Colonic mucosa (tissue), 4 donors: ENCODE measurements around the gene BRSK2. TPM values are rescaled to one million over a fixed set of nuclear protein-coding genes. Genes with fewer than 3 reads are reported as not detected.

Source experiments
- DNase-seq: peaks from one replicate; pipeline ENCODE4 v3.0.0-alpha.2; 2020
- H3K27ac ChIP-seq: fragments of 200-600 bp; one replicate; pipeline ENCODE4 v1.8.0; 2021
- H3K27me3 ChIP-seq: fragments of 200-600 bp; one replicate; pipeline ENCODE4 v1.8.0; 2021
- H3K36me3 ChIP-seq: fragments of 200-600 bp; one replicate; pipeline ENCODE4 v1.8.0; 2021
- H3K4me1 ChIP-seq: fragments of 200-600 bp; one replicate; pipeline ENCODE4 v1.8.0; 2021; ENCODE audit warnings: mild to moderate bottlenecking
- H3K4me3 ChIP-seq: fragments of 200-600 bp; one replicate; pipeline ENCODE4 v1.8.0; 2021
- H3K9ac ChIP-seq, 2 donors: one replicate each; pipeline ENCODE4 v1.7.0; 2013; ENCODE audit warnings: control low read depth in 2 of 2, low read depth in 2 of 2, low read length in 2 of 2
- H3K9me3 ChIP-seq: fragments of 200-600 bp; one replicate; pipeline ENCODE4 v1.8.0; 2021
- CTCF ChIP-seq: fragments of 200-600 bp; IDR thresholded peaks from one replicate; pipeline ENCODE4 v1.8.0; 2022; ENCODE audit warnings: antibody characterized with exemption, mild to moderate bottlenecking
- intact Hi-C: fragments of 100-400 bp; cut with DNase I; formaldehyde crosslinking; loops from one replicate; pipeline ENCODE4 v1.14.1; 2022
- total RNA-seq, 2 donors: library from RNA; stranded (reverse); fragmentation: NEBNext Ultra II Directional in 1 of 2; extraction: Animal tissue kit (Norgen Biotek cat#: 25700) in 1 of 2; gene quantifications; one replicate each; pipeline ENCODE4 v1.2.1, GENCODE V29; 2021
- donor health status: healthy.
- donor health status: DM: no; HTN: no; CAD: no.
- donor health status: DM: no; HTN: no; CAD: no.

BRSK2 gene
- total RNA-seq, 2 donors from 2014 or later = 0.52 to 1.2 TPM

- no peak for DNase-seq
- intact Hi-C loops = no loop called here
- Histone ChIP-seq H3K27me3 (peaks cover 22% of the 10 kb centered on the region), H3K27ac (no peak overlapping the region), H3K9me3 (no peaks in the 10 kb centered on the region), H3K9ac (no peak overlapping the region), H3K4me3 (no peak overlapping the region), H3K36me3 (no peaks in the 10 kb centered on the region), H3K4me1 (peaks cover 6% of the 10 kb centered on the region)
- TF ChIP-seq CTCF = no peak
Observed at GRCh38 chr11:1394936-1395772, 5.4 kb downstream of the BRSK2 start.

GRCh38 chr11:1395773-1396374 lies 6.1 kb downstream of the BRSK2 start:
- H3K4me3 ChIP-seq = no peak overlapping the region
- intact Hi-C loops = no loop called here
- H3K27ac ChIP-seq = no peak overlapping the region
- no peak overlapping the region for H3K9ac ChIP-seq
- DNase-seq = no peak
- no peaks in the 10 kb centered on the region for H3K9me3 ChIP-seq
- no peaks in the 10 kb centered on the region for H3K36me3 ChIP-seq
- no peak for TF ChIP-seq CTCF
- peaks cover 5% of the 10 kb centered on the region for H3K4me1 ChIP-seq
- H3K27me3 ChIP-seq = peaks cover 19% of the 10 kb centered on the region

GRCh38 chr11:1396375-1396841 lies 6.7 kb downstream of the BRSK2 start:
- no peak overlapping the region for H3K9ac ChIP-seq
- H3K36me3 ChIP-seq = no peaks in the 10 kb centered on the region
- H3K4me1 ChIP-seq = no peaks in the 10 kb centered on the region
- H3K27me3 ChIP-seq = peaks cover 14% of the 10 kb centered on the region
- no peak for DNase-seq
- H3K4me3 ChIP-seq = no peak overlapping the region
- H3K9me3 ChIP-seq = no peaks in the 10 kb centered on the region
- intact Hi-C loops = no loop called here
- no peak for TF ChIP-seq CTCF
- H3K27ac ChIP-seq = no peak overlapping the region

- intact Hi-C loops = no loop called here
- DNase-seq = no peak
- H3K9ac ChIP-seq = no peak overlapping the region
- H3K27me3 ChIP-seq = peaks cover 6% of the 10 kb centered on the region
- TF ChIP-seq CTCF = no peak
- no peaks in the 10 kb centered on the region for H3K36me3 ChIP-seq
- H3K9me3 ChIP-seq = no peaks in the 10 kb centered on the region
- H3K27ac ChIP-seq = no peak overlapping the region
- no peak overlapping the region for H3K4me3 ChIP-seq
- H3K4me1 ChIP-seq = no peaks in the 10 kb centered on the region
Observed at GRCh38 chr11:1397146-1397861, 7.6 kb downstream of the BRSK2 start.

- no peak for TF ChIP-seq CTCF
- intact Hi-C loops = no loop called here
Observed at GRCh38 chr11:1397862-1398527, 8.3 kb downstream of the BRSK2 start.

More at GRCh38 chr11:1397862-1398527, 8.3 kb downstream of the BRSK2 start:
- no peak for DNase-seq
- Histone ChIP-seq H3K27ac (no peak overlapping the region), H3K9me3 (no peaks in the 10 kb centered on the region), H3K27me3 (no peaks in the 10 kb centered on the region), H3K36me3 (no peaks in the 10 kb centered on the region), H3K4me1 (no peaks in the 10 kb centered on the region), H3K4me3 (no peak overlapping the region), H3K9ac (no peak overlapping the region)
